NT2/D1 (cell line): Measurements from ENCODE around the gene DUSP28.

ENCODE experiments used
- DNase-seq: peaks from one replicate; pipeline ENCODE4 v3.0.0-alpha.2; 2011; ENCODE audit warnings: low read depth, low spot score
- H3K27me3 ChIP-seq: 2 replicates; pipeline ENCODE4 v1.6.0; 2011; ENCODE audit warnings: mild to moderate bottlenecking; ENCODE audit not compliant: insufficient read length, insufficient read depth
- H3K36me3 ChIP-seq: 2 replicates; pipeline ENCODE4 v1.6.1; 2011; ENCODE audit warnings: mild to moderate bottlenecking, low read length, mixed read lengths; ENCODE audit not compliant: insufficient read depth, insufficient read length
- H3K4me1 ChIP-seq: 2 replicates; pipeline ENCODE4 v1.5.1; 2011; ENCODE audit not compliant: insufficient read depth, insufficient read length
- H3K4me3 ChIP-seq: 2 replicates; pipeline ENCODE4 v1.5.1; 2011; ENCODE audit warnings: low read depth; ENCODE audit not compliant: insufficient read length
- H3K9ac ChIP-seq: 2 replicates; pipeline ENCODE4 v1.6.0; 2011; ENCODE audit warnings: low read depth; ENCODE audit not compliant: insufficient read length
- H3K9me3 ChIP-seq: 2 replicates; pipeline ENCODE4 v1.5.1; 2011; ENCODE audit warnings: mild to moderate bottlenecking, low read length; ENCODE audit not compliant: insufficient read depth
- SUZ12 ChIP-seq: IDR thresholded peaks from 2 replicates; pipeline ENCODE4 v1.6.1; 2011; ENCODE audit not compliant: insufficient read length, insufficient read depth; ENCODE audit errors: extremely low read depth
- YY1 ChIP-seq: IDR thresholded peaks from 2 replicates; pipeline ENCODE4 v1.6.1; 2011; ENCODE audit not compliant: insufficient read length, insufficient read depth
- ZNF274 ChIP-seq: IDR thresholded peaks from 2 replicates; pipeline ENCODE4 v1.6.1; 2011; ENCODE audit warnings: mild to moderate bottlenecking, low read depth, low read length

DUSP28 gene

GRCh38 chr2:240611601-240612210 lies 51.5 kb downstream of the DUSP28 start:
- Histone ChIP-seq H3K4me3 (no peak overlapping the region), H3K9me3 (peaks cover 45% of the 10 kb centered on the region), H3K9ac (no peak overlapping the region), H3K4me1 (no peaks in the 10 kb centered on the region), H3K27me3 (no peaks in the 10 kb centered on the region), H3K36me3 (peaks cover 2% of the 10 kb centered on the region)
- no peak for DNase-seq
- no peak for TF ChIP-seq SUZ12
- TF ChIP-seq ZNF274, result no peak
- no peak for TF ChIP-seq YY1
